ENCODE results near the gene SEMA5A. TPM values are rescaled to one million over a fixed set of nuclear protein-coding genes. Genes with fewer than 3 reads are reported as not detected.

The SEMA5A gene
- total and polyA plus RNA-seq, 2 donors (not counting 1 experiment from before 2014, with no cell fraction given), result not detected

DNA sequence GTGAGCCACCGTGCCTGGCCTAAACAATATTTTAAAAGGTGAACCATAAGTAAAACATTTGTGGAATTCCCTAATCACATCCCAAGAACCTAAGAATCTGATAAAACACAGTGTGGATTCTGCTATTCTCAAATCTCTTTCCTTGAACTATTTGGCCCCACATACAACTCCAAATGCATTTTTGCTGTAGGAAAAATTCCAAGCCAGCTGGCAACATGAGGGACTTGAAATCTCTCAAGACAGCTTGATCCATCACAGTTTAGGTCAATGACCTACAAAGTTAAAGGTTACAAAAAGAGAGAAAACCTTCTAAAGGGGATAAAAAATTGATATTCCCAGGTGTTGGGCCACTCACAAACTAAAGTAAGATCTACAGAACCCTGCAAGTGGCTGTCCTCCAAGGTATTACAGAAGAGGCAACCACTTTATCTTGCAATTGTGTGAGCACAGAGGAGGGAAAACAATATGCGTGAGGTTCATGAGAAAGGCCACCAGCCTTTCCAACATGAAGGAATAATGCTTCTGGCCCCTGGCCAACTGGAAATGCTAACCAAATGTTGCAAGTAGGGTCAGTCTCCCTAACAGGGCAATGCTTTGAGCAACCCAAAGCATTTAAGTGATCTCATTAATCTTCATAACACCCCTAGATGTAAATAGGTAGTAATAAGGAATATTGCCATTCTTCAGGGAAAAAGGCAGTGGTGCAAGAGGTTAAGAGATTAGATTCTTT lies 221.4 kb downstream of the SEMA5A start:
- TF ChIP-seq, protein P1, sequence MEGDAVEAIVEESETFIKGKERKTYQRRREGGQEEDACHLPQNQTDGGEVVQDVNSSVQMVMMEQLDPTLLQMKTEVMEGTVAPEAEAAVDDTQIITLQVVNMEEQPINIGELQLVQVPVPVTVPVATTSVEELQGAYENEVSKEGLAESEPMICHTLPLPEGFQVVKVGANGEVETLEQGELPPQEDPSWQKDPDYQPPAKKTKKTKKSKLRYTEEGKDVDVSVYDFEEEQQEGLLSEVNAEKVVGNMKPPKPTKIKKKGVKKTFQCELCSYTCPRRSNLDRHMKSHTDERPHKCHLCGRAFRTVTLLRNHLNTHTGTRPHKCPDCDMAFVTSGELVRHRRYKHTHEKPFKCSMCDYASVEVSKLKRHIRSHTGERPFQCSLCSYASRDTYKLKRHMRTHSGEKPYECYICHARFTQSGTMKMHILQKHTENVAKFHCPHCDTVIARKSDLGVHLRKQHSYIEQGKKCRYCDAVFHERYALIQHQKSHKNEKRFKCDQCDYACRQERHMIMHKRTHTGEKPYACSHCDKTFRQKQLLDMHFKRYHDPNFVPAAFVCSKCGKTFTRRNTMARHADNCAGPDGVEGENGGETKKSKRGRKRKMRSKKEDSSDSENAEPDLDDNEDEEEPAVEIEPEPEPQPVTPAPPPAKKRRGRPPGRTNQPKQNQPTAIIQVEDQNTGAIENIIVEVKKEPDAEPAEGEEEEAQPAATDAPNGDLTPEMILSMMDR (IDR thresholded peaks at IDR 0.05), result no peak
- TF ChIP-seq EZH2 (IDR thresholded peaks at IDR 0.05; ENCODE audit: borderline replicate concordance, insufficient read depth, low read depth, low read length, poor library complexity, severe bottlenecking), result no peak
- WGBS (ENCODE audit: insufficient coverage), result no CpG with 5 or more reads among the region's 2 CpGs
- ATAC-seq (ENCODE audit: low read depth) (no peak), DNase-seq (no peak)
- Histone ChIP-seq H3K9me3 (ENCODE audit: control extremely low read depth in 1 of 3, control insufficient read depth in 2 of 3, insufficient read depth in 1 of 3, low read length in 2 of 3) (peaks cover 0 to 4% (median 0%) of the 10 kb centered on the region in 3 donors), H3K4me2 (replicated peaks; ENCODE audit: low read depth, low read length, poor library complexity, severe bottlenecking) (no peak overlapping the region), H4K20me1 (ENCODE audit: control insufficient read depth, insufficient read depth, low read length, poor library complexity, severe bottlenecking) (no peaks in the 10 kb centered on the region), H3K79me2 (ENCODE audit: control insufficient read depth, insufficient read depth, low read length) (no peaks in the 10 kb centered on the region), H3K27ac (ENCODE audit: low read length in 2 of 2) (no peak overlapping the region), H3K36me3 (replicated peaks in 1 of 2; ENCODE audit: control extremely low read depth in 1 of 2, control insufficient read depth in 1 of 2, extremely low read depth in 1 of 2, insufficient read depth in 2 of 2, low read length in 1 of 2) (no peaks in the 10 kb centered on the region), H3K4me1 (ENCODE audit: control insufficient read depth in 2 of 2, insufficient read depth in 2 of 2, low read length in 2 of 2) (no peaks in the 10 kb centered on the region), H3K4me3 (ENCODE audit: control extremely low read depth in 1 of 5, extremely low read depth in 1 of 5, insufficient read depth in 1 of 5, low read depth in 2 of 5, low read length in 4 of 5) (no peak overlapping the region), H3K9ac (ENCODE audit: low read length) (no peak overlapping the region), H3K27me3 (replicated peaks in 1 of 4; ENCODE audit: control extremely low read depth in 1 of 4, control insufficient read depth in 3 of 4, insufficient read depth in 4 of 4, low read length in 3 of 4) (no peaks in the 10 kb centered on the region), H2AFZ (ENCODE audit: insufficient read depth, low read depth, low read length, poor library complexity, severe bottlenecking) (no peak overlapping the region)
- ChIA-PET CTCF (no interaction called here), POLR2A (no interaction called here)
- Mint-ChIP-seq H3K27ac (no peak overlapping the region), H3K27me3 (no peaks in the 10 kb centered on the region), H3K4me1 (no peaks in the 10 kb centered on the region), H3K4me3 (no peak overlapping the region), H3K9me3 (ENCODE audit: insufficient read depth) (peaks cover 3% of the 10 kb centered on the region)
- intact Hi-C loops (cut with micrococcal nuclease), result no loop called here

DNA sequence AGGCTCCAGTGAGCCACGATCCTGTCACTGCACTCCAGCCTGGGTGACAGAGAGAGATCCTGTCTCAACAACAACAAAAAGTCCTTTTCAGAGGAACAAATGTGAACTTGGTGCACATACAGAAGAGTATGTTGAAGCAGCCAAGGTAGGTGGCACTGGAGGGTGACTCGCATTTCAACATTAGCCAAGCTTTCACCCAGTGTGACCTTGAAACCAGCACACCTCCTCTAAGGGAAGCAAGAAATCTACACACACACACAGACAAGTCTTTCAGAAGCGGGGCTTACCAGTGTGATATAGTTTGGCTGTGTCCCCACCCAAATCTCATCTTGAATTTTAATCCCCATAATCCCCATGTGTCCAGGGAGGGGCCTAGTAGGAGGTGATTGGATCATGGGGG lies 225.2 kb downstream of the SEMA5A start:
- no peaks in the 10 kb centered on the region for H3K4me1 ChIP-seq (ENCODE audit: control insufficient read depth in 2 of 2, insufficient read depth in 2 of 2, low read length in 2 of 2)
- ChIA-PET CTCF (no interaction called here), POLR2A (no interaction called here)
- H3K9ac ChIP-seq (ENCODE audit: low read length), result no peak overlapping the region
- Mint-ChIP-seq H3K27me3 (no peaks in the 10 kb centered on the region), H3K27ac (no peak overlapping the region), H3K9me3 (ENCODE audit: insufficient read depth) (no peaks in the 10 kb centered on the region), H3K4me3 (no peak overlapping the region), H3K4me1 (no peaks in the 10 kb centered on the region)
- DNase-seq (no peak), ATAC-seq (ENCODE audit: low read depth) (no peak)
- intact Hi-C loops (cut with micrococcal nuclease), result no loop called here
- no peaks in the 10 kb centered on the region for H3K27me3 ChIP-seq (replicated peaks in 1 of 4; ENCODE audit: control extremely low read depth in 1 of 4, control insufficient read depth in 3 of 4, insufficient read depth in 4 of 4, low read length in 3 of 4)
- TF ChIP-seq, protein P1 (IDR thresholded peaks at IDR 0.05), result no peak
- no peak for TF ChIP-seq EZH2 (IDR thresholded peaks at IDR 0.05; ENCODE audit: borderline replicate concordance, insufficient read depth, low read depth, low read length, poor library complexity, severe bottlenecking)
- H3K4me3 ChIP-seq (ENCODE audit: control extremely low read depth in 1 of 5, extremely low read depth in 1 of 5, insufficient read depth in 1 of 5, low read depth in 2 of 5, low read length in 4 of 5), result no peak overlapping the region
- no peaks in the 10 kb centered on the region for H3K36me3 ChIP-seq (replicated peaks in 1 of 2; ENCODE audit: control extremely low read depth in 1 of 2, control insufficient read depth in 1 of 2, extremely low read depth in 1 of 2, insufficient read depth in 2 of 2, low read length in 1 of 2)
- no peak overlapping the region for H2AFZ ChIP-seq (ENCODE audit: insufficient read depth, low read depth, low read length, poor library complexity, severe bottlenecking)
- no peak overlapping the region for H3K4me2 ChIP-seq (replicated peaks; ENCODE audit: low read depth, low read length, poor library complexity, severe bottlenecking)
- H4K20me1 ChIP-seq (ENCODE audit: control insufficient read depth, insufficient read depth, low read length, poor library complexity, severe bottlenecking), result no peaks in the 10 kb centered on the region
- no peak overlapping the region for H3K27ac ChIP-seq (ENCODE audit: low read length in 2 of 2)
- H3K79me2 ChIP-seq (ENCODE audit: control insufficient read depth, insufficient read depth, low read length), result no peaks in the 10 kb centered on the region
- no CpG with 5 or more reads among the region's 3 CpGs for WGBS (ENCODE audit: insufficient coverage)
- H3K9me3 ChIP-seq (ENCODE audit: control extremely low read depth in 1 of 3, control insufficient read depth in 2 of 3, insufficient read depth in 1 of 3, low read length in 2 of 3), result peaks cover 0 to 4% (median 0%) of the 10 kb centered on the region in 3 donors

All from B cell (primary cell).